T-helper 2 cell treated with Interferon-gamma antibody and Interleukin-4, amounts not matched to agents 5 μg/mL and 100 μg/mL, for 36 hours (primary cell): ENCODE data around the gene SELL.
"Not testable (repeated sequence)": the region's sequence is repeated elsewhere in the genome, so short reads cannot be mapped to it uniquely, and the experiment has no call there.

Experiments
- DNase-seq: peaks from one replicate; pipeline ENCODE4 v3.0.0; 2021; ENCODE audit warnings: low spot score
- H3K27ac Mint-ChIP-seq: one replicate; pipeline ENCODE4 v1.8.0; 2021; ENCODE audit warnings: mild to moderate bottlenecking, mixed read lengths
- H3K27me3 Mint-ChIP-seq: one replicate; pipeline ENCODE4 v1.8.0; 2021; ENCODE audit warnings: low read depth, mixed read lengths
- H3K36me3 Mint-ChIP-seq: one replicate; pipeline ENCODE4 v1.8.0; 2021; ENCODE audit warnings: low read depth, mixed read lengths
- H3K4me1 Mint-ChIP-seq: one replicate; pipeline ENCODE4 v1.8.0; 2021; ENCODE audit warnings: low read depth, mixed read lengths
- H3K4me3 Mint-ChIP-seq: one replicate; pipeline ENCODE4 v1.8.0; 2022; ENCODE audit warnings: mild to moderate bottlenecking, moderate library complexity, mixed read lengths
- H3K9me3 Mint-ChIP-seq: one replicate; pipeline ENCODE4 v1.8.0; 2021; ENCODE audit warnings: mixed read lengths

The SELL gene

GRCh38 chr1:169724168-169724567 lies 12.7 kb upstream of the SELL start:
- Mint-ChIP-seq H3K27ac (no peak overlapping the region), H3K4me1 (peaks cover 4% of the 10 kb centered on the region)

GRCh38 chr1:169723763-169724162 lies 12.3 kb upstream of the SELL start:
- Mint-ChIP-seq H3K27me3 (peaks cover 17% of the 10 kb centered on the region), H3K4me1 (peaks cover 4% of the 10 kb centered on the region), H3K27ac (no peak overlapping the region), H3K36me3 (no peaks in the 10 kb centered on the region), H3K4me3 (no peak overlapping the region), H3K9me3 (no peaks in the 10 kb centered on the region)
- no peak for DNase-seq

More at GRCh38 chr1:169724168-169724567, 12.7 kb upstream of the SELL start:
- no peaks in the 10 kb centered on the region for H3K36me3 Mint-ChIP-seq
- DNase-seq: no peak
- H3K27me3 Mint-ChIP-seq: peaks cover 15% of the 10 kb centered on the region
- H3K4me3 Mint-ChIP-seq: no peak overlapping the region
- H3K9me3 Mint-ChIP-seq: no peaks in the 10 kb centered on the region

GRCh38 chr1:169722779-169723178 lies 11.4 kb upstream of the SELL start:
- Mint-ChIP-seq H3K4me3 (no peak overlapping the region), H3K9me3 (no peaks in the 10 kb centered on the region), H3K36me3 (no peaks in the 10 kb centered on the region)

GRCh38 chr1:169715100-169715499 lies 3.7 kb upstream of the SELL start:
- H3K4me3 Mint-ChIP-seq, H3K4me1 Mint-ChIP-seq, DNase-seq, H3K27ac Mint-ChIP-seq, H3K36me3 Mint-ChIP-seq: not testable (repeated sequence)
- H3K9me3 Mint-ChIP-seq: peaks cover 24% of the 10 kb centered on the region
- H3K27me3 Mint-ChIP-seq: peaks cover 40% of the 10 kb centered on the region

More at GRCh38 chr1:169722779-169723178, 11.4 kb upstream of the SELL start:
- no peak for DNase-seq
- Mint-ChIP-seq H3K27me3 (peaks cover 20% of the 10 kb centered on the region), H3K27ac (no peak overlapping the region), H3K4me1 (peaks cover 4% of the 10 kb centered on the region)

- H3K27ac Mint-ChIP-seq, H3K4me3 Mint-ChIP-seq, DNase-seq: not testable (repeated sequence)
- Mint-ChIP-seq H3K4me1 (peaks cover 16% of the 10 kb centered on the region), H3K36me3 (peaks cover 17% of the 10 kb centered on the region), H3K27me3 (peaks cover 33% of the 10 kb centered on the region), H3K9me3 (peaks cover 24% of the 10 kb centered on the region)
Measured at GRCh38 chr1:169713090-169713489, 1.7 kb upstream of the SELL start.

GRCh38 chr1:169712309-169712631 lies 850 bp upstream of the SELL start:
- Mint-ChIP-seq H3K4me1 (peaks cover 19% of the 10 kb centered on the region), H3K4me3 (peak overlapping the region; percentile 98), H3K36me3 (peaks cover 20% of the 10 kb centered on the region), H3K27ac (no peak overlapping the region), H3K27me3 (peaks cover 31% of the 10 kb centered on the region), H3K9me3 (peaks cover 21% of the 10 kb centered on the region)
- DNase-seq: no peak

GRCh38 chr1:169708647-169709046 lies 2.8 kb downstream of the SELL start:
- Mint-ChIP-seq H3K9me3 (peaks cover 3% of the 10 kb centered on the region), H3K4me1 (peaks cover 53% of the 10 kb centered on the region), H3K36me3 (peaks cover 56% of the 10 kb centered on the region)

GRCh38 chr1:169707912-169708604 lies 3.4 kb downstream of the SELL start:
- H3K36me3 Mint-ChIP-seq: peaks cover 62% of the 10 kb centered on the region
- no peaks in the 10 kb centered on the region for H3K27me3 Mint-ChIP-seq
- peak overlapping the region; percentile 98 for H3K4me3 Mint-ChIP-seq
- peaks cover 59% of the 10 kb centered on the region for H3K4me1 Mint-ChIP-seq
- peak overlapping the region; percentile 93 for H3K27ac Mint-ChIP-seq
- DNase-seq: no peak
- no peaks in the 10 kb centered on the region for H3K9me3 Mint-ChIP-seq

More at GRCh38 chr1:169708647-169709046, 2.8 kb downstream of the SELL start:
- Mint-ChIP-seq H3K4me3 (peak overlapping the region; percentile 98), H3K27me3 (peaks cover 4% of the 10 kb centered on the region), H3K27ac (peak overlapping the region; percentile 93)
- DNase-seq: no peak

- Mint-ChIP-seq H3K27ac (no peak overlapping the region), H3K4me1 (peaks cover 76% of the 10 kb centered on the region), H3K27me3 (no peaks in the 10 kb centered on the region), H3K4me3 (peak overlapping the region; percentile 86), H3K9me3 (no peaks in the 10 kb centered on the region), H3K36me3 (peaks cover 90% of the 10 kb centered on the region)
- DNase-seq: no peak
Measured at GRCh38 chr1:169704797-169705196, 6.6 kb downstream of the SELL start.

- DNase-seq: no peak
- Mint-ChIP-seq H3K27ac (peak overlapping the region; percentile 79), H3K4me1 (peaks cover 89% of the 10 kb centered on the region), H3K36me3 (peaks cover 93% of the 10 kb centered on the region), H3K27me3 (no peaks in the 10 kb centered on the region), H3K9me3 (no peaks in the 10 kb centered on the region), H3K4me3 (peak overlapping the region; percentile 58)
Measured at GRCh38 chr1:169701261-169702005, 10.0 kb downstream of the SELL start.

GRCh38 chr1:169699707-169700106 lies 11.7 kb downstream of the SELL start:
- Mint-ChIP-seq H3K9me3 (no peaks in the 10 kb centered on the region), H3K27me3 (no peaks in the 10 kb centered on the region), H3K4me3 (peak overlapping the region; percentile 56), H3K36me3 (peaks cover 92% of the 10 kb centered on the region), H3K27ac (peak overlapping the region; percentile 86), H3K4me1 (peaks cover 90% of the 10 kb centered on the region)
- DNase-seq: no peak

GRCh38 chr1:169698976-169699375 lies 12.4 kb downstream of the SELL start:
- H3K27ac Mint-ChIP-seq: peak overlapping the region; percentile 86
- peak overlapping the region; percentile 56 for H3K4me3 Mint-ChIP-seq
- peaks cover 90% of the 10 kb centered on the region for H3K4me1 Mint-ChIP-seq
- peak; percentile 48 for DNase-seq
- H3K9me3 Mint-ChIP-seq: no peaks in the 10 kb centered on the region
- peaks cover 92% of the 10 kb centered on the region for H3K36me3 Mint-ChIP-seq
- H3K27me3 Mint-ChIP-seq: no peaks in the 10 kb centered on the region

- Mint-ChIP-seq H3K9me3 (no peaks in the 10 kb centered on the region), H3K27ac (peak overlapping the region; percentile 86), H3K27me3 (no peaks in the 10 kb centered on the region), H3K36me3 (peaks cover 89% of the 10 kb centered on the region), H3K4me3 (peak overlapping the region; percentile 56), H3K4me1 (peaks cover 90% of the 10 kb centered on the region)
- no peak for DNase-seq
Measured at GRCh38 chr1:169697755-169698154, 13.7 kb downstream of the SELL start.

- no peaks in the 10 kb centered on the region for H3K27me3 Mint-ChIP-seq
- H3K4me3 Mint-ChIP-seq: peak overlapping the region; percentile 28
- DNase-seq: no peak
- H3K4me1 Mint-ChIP-seq: peaks cover 87% of the 10 kb centered on the region
- no peaks in the 10 kb centered on the region for H3K9me3 Mint-ChIP-seq
- peaks cover 83% of the 10 kb centered on the region for H3K36me3 Mint-ChIP-seq
- H3K27ac Mint-ChIP-seq: peak overlapping the region; percentile 77
Measured at GRCh38 chr1:169696273-169697100, 14.9 kb downstream of the SELL start.
